SK-N-SH (cell line): ENCODE results near the gene LAMA4. TPM values are rescaled to one million over a fixed set of nuclear protein-coding genes. Genes with fewer than 3 reads are reported as not detected.
A peak's percentile ranks its signal among the peaks of the same experiment; 100 is the strongest.

Experiments used
- CTCF ChIA-PET: fragments of 300-600, 350-600 bp; formaldehyde crosslinking; extraction: SDS; loops from one replicate; lab custom pipeline; 2021; lab: Yijun Ruan, JAX
- POLR2A ChIA-PET: fragments of 350-600 bp; sonication (Branson Sonifier 250); formaldehyde crosslinking; extraction: SDS; loops from one replicate; lab custom pipeline; 2020; ENCODE audit warnings: antibody characterized with exemption, inconsistent platforms; lab: Yijun Ruan, JAX
- DNase-seq: peaks from one replicate; pipeline ENCODE4 v3.0.0; 2012
- H2AFZ ChIP-seq: fragments of 200-600 bp; sonication (generic); 2 replicates; pipeline ENCODE4 v1.8.1; 2016; ENCODE audit warnings: antibody characterized with exemption, mild to moderate bottlenecking, low read depth
- H3F3A ChIP-seq: fragments of 200-600 bp; sonication (generic); replicated peaks from 2 replicates; pipeline ENCODE3; 2016; ENCODE audit warnings: antibody characterized with exemption, mild to moderate bottlenecking; ENCODE audit not compliant: insufficient read depth
- H3K27ac ChIP-seq, 2 experiments: fragments of 200-500 bp in 1 of 2; fragments of 200-600 bp in 1 of 2; sonication (Bioruptor generic) in 1 of 2; sonication (generic), shearing (Covaris generic) in 1 of 2; 2 replicates each; pipeline versions ENCODE4 v1.5.1 to v1.6.1; 2014 to 2016; ENCODE audit warnings: low read depth in 2 of 2, inconsistent platforms in 1 of 2, low read length in 1 of 2, mild to moderate bottlenecking in 1 of 2, mixed read lengths in 1 of 2
- H3K27me3 ChIP-seq: fragments of 200-600 bp; sonication (generic), shearing (Covaris generic); 2 replicates; pipeline ENCODE4 v1.6.1; 2016; ENCODE audit warnings: mixed run types; ENCODE audit not compliant: insufficient read depth
- H3K36me3 ChIP-seq, 2 experiments: fragments of 200-500 bp in 1 of 2; fragments of 200-600 bp in 1 of 2; sonication (Bioruptor generic) in 1 of 2; sonication (generic) in 1 of 2; replicated peaks in 1 of 2; 2 replicates each; pipeline versions ENCODE3 to v1.5.1; 2014 to 2016; ENCODE audit warnings: low read length in 1 of 2, mild to moderate bottlenecking in 1 of 2; ENCODE audit not compliant: insufficient read depth in 2 of 2, control insufficient read depth in 1 of 2
- H3K4me1 ChIP-seq, 2 experiments: fragments of 200-500 bp in 1 of 2; fragments of 200-600 bp in 1 of 2; sonication (Bioruptor generic) in 1 of 2; sonication (generic), shearing (Covaris generic) in 1 of 2; 2 replicates each; pipeline versions ENCODE4 v1.5.1 to v1.6.1; 2014 to 2016; ENCODE audit warnings: low read depth in 1 of 2, low read length in 1 of 2, mixed run types in 1 of 2; ENCODE audit not compliant: insufficient read depth in 2 of 2, control insufficient read depth in 1 of 2
- H3K4me2 ChIP-seq: fragments of 200-600 bp; sonication (generic), shearing (Covaris generic); 2 replicates; pipeline ENCODE4 v1.6.1; 2017; ENCODE audit warnings: mixed run types
- H3K4me3 ChIP-seq, 2 experiments: fragments of 200-500 bp in 1 of 2; fragments of 200-600 bp in 1 of 2; sonication (Bioruptor generic) in 1 of 2; sonication (generic), shearing (Covaris generic) in 1 of 2; 2 replicates each; pipeline versions ENCODE4 v1.5.1 to v1.8.1; 2014 to 2016; ENCODE audit warnings: low read depth in 2 of 2, inconsistent platforms in 1 of 2, low read length in 1 of 2, mild to moderate bottlenecking in 1 of 2, mixed read lengths in 1 of 2, moderate library complexity in 1 of 2
- H3K79me2 ChIP-seq: fragments of 200-600 bp; sonication (generic); 2 replicates; pipeline ENCODE4 v1.8.1; 2017; ENCODE audit warnings: mild to moderate bottlenecking; ENCODE audit not compliant: insufficient read depth
- H3K9ac ChIP-seq: fragments of 200-600 bp; sonication (generic); 2 replicates; pipeline ENCODE4 v1.6.1; 2017; ENCODE audit warnings: mixed run types
- H3K9me2 ChIP-seq: fragments of 200-600 bp; sonication (generic); 2 replicates; pipeline ENCODE4 v1.6.1; 2017; ENCODE audit warnings: mixed run types
- H3K9me3 ChIP-seq: fragments of 200-600 bp; sonication (generic); 2 replicates; pipeline ENCODE4 v1.6.1; 2017; ENCODE audit warnings: mixed run types, mild to moderate bottlenecking, moderate library complexity
- H4K20me1 ChIP-seq: fragments of 200-600 bp; sonication (generic); 2 replicates; pipeline ENCODE4 v1.6.1; 2017; ENCODE audit warnings: mild to moderate bottlenecking, mixed run types; ENCODE audit not compliant: insufficient read depth
- ELF1 ChIP-seq: IDR thresholded peaks from 2 replicates; pipeline ENCODE4 v1.4.0; 2012
- EP300 ChIP-seq, 2 experiments: IDR thresholded peaks; 2 replicates each; pipeline versions ENCODE4 v1.4.0 to v1.6.1; 2012; ENCODE audit warnings: borderline replicate concordance in 1 of 2, low read depth in 1 of 2, low read length in 1 of 2
- EZH2phosphoT487 ChIP-seq: fragments of 200-600 bp; sonication (generic); IDR thresholded peaks from 2 replicates; pipeline ENCODE4 v1.6.1; 2017; ENCODE audit warnings: low read depth, mixed run types, mild to moderate bottlenecking, antibody characterized with exemption, moderate library complexity, borderline replicate concordance
- FOXM1 ChIP-seq: IDR thresholded peaks from 2 replicates; pipeline ENCODE4 v1.4.0; 2012; ENCODE audit warnings: low read depth, mild to moderate bottlenecking
- GABPA ChIP-seq: IDR thresholded peaks from 2 replicates; pipeline ENCODE4 v1.4.0; 2012; ENCODE audit warnings: low read depth, mild to moderate bottlenecking
- MEF2A ChIP-seq: IDR thresholded peaks from 2 replicates; pipeline ENCODE4 v1.4.0; 2012; ENCODE audit warnings: low read depth, borderline replicate concordance
- NFIC ChIP-seq: IDR thresholded peaks from 2 replicates; pipeline ENCODE4 v1.4.0; 2012; ENCODE audit warnings: borderline replicate concordance
- NRF1 ChIP-seq: IDR thresholded peaks from 2 replicates; pipeline ENCODE4 v1.6.1; 2012; ENCODE audit warnings: low read depth, mild to moderate bottlenecking, low read length
- RAD21 ChIP-seq: IDR thresholded peaks from 2 replicates; pipeline ENCODE4 v1.6.1; 2012; ENCODE audit warnings: mild to moderate bottlenecking, low read length
- RFX5 ChIP-seq: IDR thresholded peaks from 2 replicates; pipeline ENCODE4 v1.6.1; 2012; ENCODE audit warnings: mild to moderate bottlenecking, improper control_type of control experiment, low read length
- RXRA ChIP-seq: IDR thresholded peaks from 2 replicates; pipeline ENCODE4 v1.4.0; 2012; ENCODE audit warnings: low read depth, mild to moderate bottlenecking, borderline replicate concordance
- SMC3 ChIP-seq: IDR thresholded peaks from 2 replicates; pipeline ENCODE4 v1.6.1; 2012; ENCODE audit warnings: low read depth, low read length, improper control_type of control experiment
- TAF1 ChIP-seq: IDR thresholded peaks from 2 replicates; pipeline ENCODE4 v1.6.1; 2012; ENCODE audit warnings: low read depth, mild to moderate bottlenecking, low read length, moderate library complexity, borderline replicate concordance
- TCF12 ChIP-seq: IDR thresholded peaks from 2 replicates; pipeline ENCODE4 v1.4.0; 2012
- USF1 ChIP-seq: IDR thresholded peaks from 2 replicates; pipeline ENCODE4 v1.4.0; 2012; ENCODE audit warnings: low read depth, borderline replicate concordance
- ZBTB33 ChIP-seq: IDR thresholded peaks from 2 replicates; pipeline ENCODE4 v1.4.0; 2012; ENCODE audit warnings: low read depth, borderline replicate concordance
- WGBS: methylation state at CpG from one replicate; pipeline ENCODE4 v1.1.6; 2017; ENCODE audit warnings: low lambda C conversion rate; 5-methylcytosine and 5-hydroxymethylcytosine counted together
- polyA plus RNA-seq, 3 experiments: library from polyadenylated mRNA; depleted of rRNA; stranded (reverse); fragments of >200 nt; gene quantifications; 2 replicates each; pipeline ENCODE4 v1.2.3, GENCODE V29; 2012
- TF ChIP-seq, protein P1 (sequence below): IDR thresholded peaks from 2 replicates; pipeline ENCODE4; 2012
- TF ChIP-seq, protein P2 (sequence below): fragments of 200-600 bp; sonication (generic); IDR thresholded peaks from 2 replicates; pipeline ENCODE4 v1.6.1; 2017; ENCODE audit warnings: antibody characterized with exemption, mild to moderate bottlenecking, moderate library complexity

Gene LAMA4
- polyA plus RNA-seq, 1 of the 3 experiments (the other 2 are of a cell fraction) = 9.4 TPM

GRCh38 chr6:112117554-112117953 is 136.8 kb downstream of the LAMA4 start:
- no peak overlapping the region for H3K4me3 ChIP-seq
- H3K4me2 ChIP-seq = no peak overlapping the region
- H2AFZ ChIP-seq = no peak overlapping the region
- WGBS = 50% methylated on average over 1 of the region's 1 CpG
- H3K36me3 ChIP-seq = peaks cover 0 to 42% of the 10 kb centered on the region in 2 experiments
- H3K9me2 ChIP-seq = no peaks in the 10 kb centered on the region
- CTCF ChIA-PET = interaction anchor here (0.6 kb wide), 1 partner anchor 30 kb away, joined by 3 read pairs; no protein-coding TSS in a partner anchor
- H3F3A ChIP-seq = no peaks in the 10 kb centered on the region
- H3K9ac ChIP-seq = no peak overlapping the region
- peak overlapping the region in 1 of 2 experiments; percentile 22; a peak in 1 of 4 replicates for H3K27ac ChIP-seq
- no peaks in the 10 kb centered on the region for H3K27me3 ChIP-seq
- TF ChIP-seq ZBTB33 (no peak), USF1 (no peak), RAD21 (no peak), FOXM1 (no peak), NFIC (no peak), ELF1 (no peak), GABPA (no peak), RXRA (no peak), NRF1 (no peak), EZH2phosphoT487 (no peak), TCF12 (no peak), TAF1 (no peak), EP300 (IDR thresholded peaks at IDR 0.05; ENCODE audit: borderline replicate concordance in 1 of 2, low read depth in 1 of 2, low read length in 1 of 2) (no peak)
- TF ChIP-seq, protein P1, sequence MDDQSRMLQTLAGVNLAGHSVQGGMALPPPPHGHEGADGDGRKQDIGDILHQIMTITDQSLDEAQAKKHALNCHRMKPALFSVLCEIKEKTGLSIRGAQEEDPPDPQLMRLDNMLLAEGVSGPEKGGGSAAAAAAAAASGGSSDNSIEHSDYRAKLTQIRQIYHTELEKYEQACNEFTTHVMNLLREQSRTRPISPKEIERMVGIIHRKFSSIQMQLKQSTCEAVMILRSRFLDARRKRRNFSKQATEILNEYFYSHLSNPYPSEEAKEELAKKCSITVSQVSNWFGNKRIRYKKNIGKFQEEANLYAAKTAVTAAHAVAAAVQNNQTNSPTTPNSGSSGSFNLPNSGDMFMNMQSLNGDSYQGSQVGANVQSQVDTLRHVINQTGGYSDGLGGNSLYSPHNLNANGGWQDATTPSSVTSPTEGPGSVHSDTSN = no peak
- DNase-seq = no peak
- POLR2A ChIA-PET = no interaction called here
- H4K20me1 ChIP-seq = no peaks in the 10 kb centered on the region
- no peaks in the 10 kb centered on the region for H3K9me3 ChIP-seq
- peaks cover 0 to 16% of the 10 kb centered on the region in 2 experiments; a peak in 2 of 4 replicates for H3K4me1 ChIP-seq
- no peaks in the 10 kb centered on the region for H3K79me2 ChIP-seq

- CTCF ChIA-PET = interaction anchor here (1.1 to 1.4 kb wide), 2 partner anchors 9 to 26 kb away, joined by 3 to 5 read pairs; no protein-coding TSS in a partner anchor
- WGBS = 100% methylated on average over 1 of the region's 1 CpG
- no peaks in the 10 kb centered on the region for H4K20me1 ChIP-seq
Measured at GRCh38 chr6:112116221-112116620, 138.1 kb downstream of the LAMA4 start.

More at GRCh38 chr6:112116221-112116620, 138.1 kb downstream of the LAMA4 start:
- Histone ChIP-seq H3K36me3 (peaks cover 0 to 45% of the 10 kb centered on the region in 2 experiments), H3K27me3 (no peaks in the 10 kb centered on the region), H3K9me2 (no peaks in the 10 kb centered on the region), H2AFZ (no peak overlapping the region; the same call in 1 of the 2 replicates), H3K79me2 (no peaks in the 10 kb centered on the region), H3K9me3 (no peaks in the 10 kb centered on the region), H3K9ac (no peak overlapping the region), H3K4me1 (peaks cover 0 to 8% of the 10 kb centered on the region in 2 experiments; a peak in 2 of 4 replicates), H3K4me3 (no peak overlapping the region), H3K4me2 (no peak overlapping the region), H3K27ac (no peak overlapping the region)
- POLR2A ChIA-PET = no interaction called here
- no peak for DNase-seq
- TF ChIP-seq SMC3 = no peak
- TF ChIP-seq, protein P2, sequence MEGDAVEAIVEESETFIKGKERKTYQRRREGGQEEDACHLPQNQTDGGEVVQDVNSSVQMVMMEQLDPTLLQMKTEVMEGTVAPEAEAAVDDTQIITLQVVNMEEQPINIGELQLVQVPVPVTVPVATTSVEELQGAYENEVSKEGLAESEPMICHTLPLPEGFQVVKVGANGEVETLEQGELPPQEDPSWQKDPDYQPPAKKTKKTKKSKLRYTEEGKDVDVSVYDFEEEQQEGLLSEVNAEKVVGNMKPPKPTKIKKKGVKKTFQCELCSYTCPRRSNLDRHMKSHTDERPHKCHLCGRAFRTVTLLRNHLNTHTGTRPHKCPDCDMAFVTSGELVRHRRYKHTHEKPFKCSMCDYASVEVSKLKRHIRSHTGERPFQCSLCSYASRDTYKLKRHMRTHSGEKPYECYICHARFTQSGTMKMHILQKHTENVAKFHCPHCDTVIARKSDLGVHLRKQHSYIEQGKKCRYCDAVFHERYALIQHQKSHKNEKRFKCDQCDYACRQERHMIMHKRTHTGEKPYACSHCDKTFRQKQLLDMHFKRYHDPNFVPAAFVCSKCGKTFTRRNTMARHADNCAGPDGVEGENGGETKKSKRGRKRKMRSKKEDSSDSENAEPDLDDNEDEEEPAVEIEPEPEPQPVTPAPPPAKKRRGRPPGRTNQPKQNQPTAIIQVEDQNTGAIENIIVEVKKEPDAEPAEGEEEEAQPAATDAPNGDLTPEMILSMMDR = 0 out of 2 replicates have a peak, but pooled peaks have one; percentile 8
- TF ChIP-seq RAD21 = no peak
- no peak for TF ChIP-seq GABPA
- TF ChIP-seq, protein P1 = no peak
- TF ChIP-seq MEF2A = no peak
- no peak for TF ChIP-seq TAF1
- TF ChIP-seq RFX5 = no peak
- TF ChIP-seq, all 33 proteins: peak for 1
- no peaks in the 10 kb centered on the region for H3F3A ChIP-seq
